HG02623 (cell line): ENCODE data around the gene DBX1.

Experiments
- ATAC-seq: cut with Tn5 transposase; IDR thresholded peaks from one replicate; pipeline ENCODE4 v1.9.1; 2021; ENCODE audit warnings: moderate library complexity; ENCODE audit not compliant: unreplicated experiment

The DBX1 gene

DNA sequence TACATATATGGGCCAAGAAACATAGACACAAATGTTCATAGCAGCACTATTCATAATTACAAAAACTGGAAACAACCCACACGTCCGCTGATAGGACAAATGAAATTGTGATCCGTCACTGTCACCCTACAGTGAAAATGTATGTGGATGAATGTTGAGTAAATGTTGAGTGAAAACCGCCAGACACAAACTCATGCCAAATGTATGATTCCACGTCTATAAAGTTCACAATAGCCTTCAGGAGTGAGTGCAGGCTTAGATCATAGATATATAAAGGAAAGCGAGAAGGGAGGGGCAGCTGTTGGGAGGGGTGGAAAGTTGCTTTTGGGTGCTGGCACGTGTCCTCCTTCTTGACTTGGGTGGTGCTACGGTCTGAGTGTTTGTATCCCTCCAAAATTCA lies 33.6 kb downstream of the DBX1 start:
- no peak for ATAC-seq

DNA sequence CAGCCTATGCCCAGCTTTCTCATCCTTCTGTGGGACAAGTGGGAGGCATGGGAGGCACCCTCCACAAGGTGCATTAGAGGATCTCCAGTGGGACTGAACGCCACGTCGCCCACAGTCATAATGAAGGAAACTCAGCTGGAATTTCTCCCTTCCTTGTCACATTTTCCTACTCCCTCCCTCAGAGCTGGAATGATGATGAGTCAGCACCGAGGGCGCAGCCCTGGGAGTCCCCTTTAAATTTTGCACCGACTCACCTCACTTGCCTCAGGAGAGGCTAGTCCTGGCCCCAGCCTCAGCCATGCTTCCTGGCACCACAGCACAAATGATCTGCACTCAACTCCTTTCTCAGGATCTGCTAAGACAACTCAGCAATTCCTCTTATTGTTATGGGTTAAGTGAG lies 34.3 kb downstream of the DBX1 start:
- no peak for ATAC-seq

DNA sequence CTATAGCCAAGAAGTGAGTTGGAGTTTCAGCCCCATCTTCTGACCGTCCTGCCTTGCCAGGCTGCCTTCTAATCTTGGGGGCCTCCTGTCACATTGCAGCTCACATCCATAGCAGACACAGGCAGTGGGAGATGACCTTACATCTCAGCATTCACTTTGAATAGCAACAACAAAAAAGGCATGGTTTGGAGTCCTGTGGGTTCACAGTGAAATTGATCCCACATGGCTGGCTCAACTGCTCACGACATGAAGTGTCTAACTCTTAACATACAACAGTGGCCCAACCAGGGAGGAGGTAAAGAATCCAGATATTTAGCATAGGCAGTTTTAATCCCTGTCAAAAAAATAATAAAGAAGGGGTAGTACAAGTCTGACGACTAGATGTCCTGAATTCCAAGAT lies 38.1 kb downstream of the DBX1 start:
- no peak for ATAC-seq

DNA sequence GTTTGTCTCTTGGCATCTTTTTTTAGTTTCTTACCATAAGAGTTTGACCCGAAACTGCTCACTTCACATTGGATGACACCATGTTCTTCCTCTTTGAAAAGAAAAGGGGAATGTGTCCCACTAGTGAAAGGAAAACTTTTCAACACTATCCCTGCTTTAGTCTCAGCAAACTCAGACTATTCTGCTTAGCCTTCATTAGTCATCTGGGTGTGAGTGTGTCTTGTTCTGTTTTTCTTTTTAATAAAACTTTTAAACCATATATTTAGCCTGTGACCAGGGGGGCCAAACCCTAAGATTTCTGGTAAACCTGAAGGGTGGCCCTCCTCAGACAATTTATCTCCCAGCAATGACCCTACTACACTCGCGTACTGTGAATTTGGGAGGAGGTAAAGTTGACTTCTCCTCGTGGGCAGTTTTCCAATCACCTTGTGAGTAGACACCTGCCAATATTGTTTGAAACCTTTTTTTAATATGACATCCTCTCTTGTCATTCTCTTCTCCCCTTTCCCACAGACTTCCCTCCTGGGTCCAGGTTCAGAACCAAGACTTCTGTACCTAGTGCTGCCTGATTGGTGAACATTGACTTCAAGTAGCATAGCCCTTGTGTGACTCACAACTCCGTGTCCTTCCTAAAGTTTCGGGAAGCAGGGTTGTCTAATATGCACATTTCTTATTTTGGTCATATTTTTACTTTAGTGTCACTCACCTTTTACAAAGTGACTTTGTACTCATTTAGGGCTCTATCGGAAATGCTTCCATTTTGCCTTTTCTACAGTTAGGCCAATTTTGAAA lies 39.9 kb downstream of the DBX1 start:
- no peak for ATAC-seq

DNA sequence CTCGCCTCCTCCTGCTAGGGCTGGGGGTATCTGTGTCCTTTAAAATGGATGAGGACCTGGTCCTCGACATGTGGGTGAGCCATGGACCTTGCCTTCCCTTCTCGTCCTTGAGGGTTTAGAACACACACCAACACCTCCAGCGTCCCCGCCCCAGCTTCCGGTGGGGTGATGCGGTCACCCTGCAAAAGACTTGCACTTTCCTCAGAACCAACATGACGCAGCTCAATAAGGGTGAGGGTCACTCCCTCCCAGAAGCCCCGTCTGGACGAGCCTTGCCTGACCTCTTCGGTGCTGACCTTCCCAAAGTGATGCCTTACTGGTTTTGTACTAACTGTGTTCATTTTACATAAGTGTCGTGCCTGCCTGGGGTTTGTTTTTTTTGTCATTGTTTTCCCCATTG lies 41.0 kb downstream of the DBX1 start:
- no peak for ATAC-seq

DNA sequence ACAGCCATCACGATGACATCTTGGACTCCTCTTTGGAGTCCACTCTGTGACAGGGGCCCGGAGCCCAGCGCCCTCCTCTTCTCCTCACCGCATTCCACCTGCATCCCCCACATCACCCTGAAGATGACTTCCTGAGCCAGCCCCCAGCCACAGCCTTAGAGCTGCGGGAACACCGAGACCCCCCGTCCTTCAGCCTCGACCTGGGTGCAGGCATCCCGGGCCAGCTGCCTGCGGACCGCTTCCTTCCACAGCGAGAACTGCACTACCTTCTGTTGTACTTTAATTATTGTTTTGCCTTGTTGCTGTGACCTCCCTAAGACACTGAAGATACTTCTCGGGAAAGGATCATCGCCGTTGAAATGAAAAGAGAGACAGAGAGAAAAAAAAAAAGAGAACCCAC lies 42.1 kb downstream of the DBX1 start:
- ATAC-seq: no peak

DNA sequence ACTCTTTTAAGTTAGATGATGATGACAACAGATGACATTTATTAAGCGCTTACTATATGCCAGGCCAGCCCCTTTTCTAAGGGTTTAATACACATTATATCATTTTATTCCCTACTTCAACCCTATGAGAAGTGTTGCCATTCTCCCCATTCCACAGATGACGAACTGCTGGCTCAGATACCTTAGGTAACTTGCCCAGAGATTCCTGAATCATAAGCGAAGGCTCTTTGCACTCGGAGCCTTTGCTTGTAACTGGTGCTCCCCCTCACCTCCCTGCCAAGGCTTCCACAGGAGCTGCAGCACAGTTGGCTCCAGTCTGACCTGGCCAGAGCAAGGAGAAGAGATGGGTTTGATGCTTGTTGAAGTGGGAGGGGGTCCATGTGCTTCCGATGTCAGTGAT lies 43.0 kb downstream of the DBX1 start:
- no peak for ATAC-seq

DNA sequence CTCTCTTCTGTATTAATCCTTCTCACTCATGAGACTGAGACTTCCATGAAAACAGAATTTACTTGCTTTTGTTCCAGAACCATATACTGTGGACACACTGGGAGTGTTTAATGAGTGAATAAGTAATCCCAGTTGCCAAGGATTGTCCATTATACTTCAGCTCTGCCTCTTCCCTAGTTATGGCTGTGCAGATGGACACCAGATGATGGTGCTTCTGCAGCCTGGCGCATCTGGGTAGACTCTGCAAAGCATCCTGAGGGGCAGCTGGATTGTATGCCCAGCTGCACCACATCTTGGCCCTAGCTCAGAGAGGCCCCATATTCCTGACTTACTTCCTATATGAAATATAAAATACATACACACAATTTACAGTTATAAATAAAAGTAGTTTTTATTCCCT lies 43.5 kb downstream of the DBX1 start:
- no peak for ATAC-seq

DNA sequence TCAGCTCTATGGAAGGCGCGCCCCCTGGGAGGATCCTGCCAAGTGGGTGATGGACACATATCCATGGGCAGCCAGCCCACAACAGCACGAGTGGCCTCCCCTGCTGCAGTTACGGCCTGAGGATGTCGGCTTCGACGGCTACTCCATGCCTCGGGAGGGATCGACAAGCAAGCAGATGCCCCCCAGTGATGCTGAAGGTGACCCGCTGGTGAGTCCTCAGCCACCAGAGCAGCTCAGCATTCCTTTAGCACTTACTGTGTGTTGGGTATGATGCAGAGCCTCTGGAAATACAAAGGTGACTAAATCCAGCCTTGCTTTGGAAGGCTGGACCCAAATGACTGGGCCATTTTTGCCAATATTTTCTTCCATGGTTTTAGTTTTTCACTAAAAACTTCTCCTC lies 45.7 kb downstream of the DBX1 start:
- no peak for ATAC-seq

DNA sequence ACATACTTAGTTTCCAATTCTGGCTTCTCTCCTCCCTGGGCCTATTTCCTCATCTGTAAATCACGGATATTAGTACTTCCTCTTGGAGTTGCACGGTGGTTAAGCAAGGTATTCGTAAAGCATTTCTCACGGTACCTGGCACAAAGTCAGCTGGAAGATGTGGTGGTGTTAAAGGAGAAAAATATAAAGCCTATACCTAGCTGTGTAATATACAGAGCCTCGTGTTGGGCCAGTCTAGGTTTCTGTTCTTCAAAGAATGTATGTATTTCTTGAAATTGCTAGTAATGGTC lies 47.2 kb downstream of the DBX1 start:
- ATAC-seq: no peak

DNA sequence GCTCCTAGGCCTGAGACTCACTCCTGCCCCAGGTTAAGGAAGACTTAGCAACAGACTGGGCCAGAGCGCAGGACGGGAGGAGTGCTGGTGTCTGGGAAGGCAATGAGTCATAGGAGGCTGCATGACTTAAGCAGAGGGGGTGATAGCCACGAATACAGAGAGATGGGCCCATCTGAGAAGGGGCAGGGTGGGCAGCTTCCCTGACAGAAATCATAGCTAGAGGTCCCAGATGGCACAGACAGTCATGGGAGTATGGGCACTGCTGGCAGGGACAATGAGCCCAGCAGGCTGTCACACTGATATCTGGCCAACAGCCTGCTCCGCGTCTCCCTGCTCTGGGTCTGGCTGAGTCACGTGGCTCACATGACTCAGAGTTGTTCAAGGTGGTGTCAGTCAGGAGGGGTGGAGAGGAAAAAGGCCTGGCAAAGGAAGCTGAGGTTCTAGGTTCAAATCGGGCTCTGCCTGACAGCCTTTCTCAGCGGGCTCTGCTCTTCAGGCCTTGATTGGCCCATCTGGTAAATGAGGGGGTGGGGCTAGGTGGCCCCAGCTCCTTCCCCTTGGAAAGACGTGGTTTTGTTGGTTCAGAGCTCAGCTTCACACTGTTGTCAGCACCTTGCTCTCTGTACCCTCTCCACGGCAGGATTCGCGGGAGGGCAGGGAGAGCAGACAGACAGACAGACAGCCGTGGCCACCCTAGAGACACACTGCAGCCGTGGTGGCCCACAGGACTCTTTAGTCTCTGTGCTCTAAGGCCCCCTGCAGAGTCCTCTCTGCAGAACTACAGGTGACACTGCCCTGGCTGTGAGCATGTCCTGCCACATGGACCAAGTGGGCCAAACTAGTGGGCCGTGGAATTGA lies 47.8 kb downstream of the DBX1 start:
- ATAC-seq: no peak

DNA sequence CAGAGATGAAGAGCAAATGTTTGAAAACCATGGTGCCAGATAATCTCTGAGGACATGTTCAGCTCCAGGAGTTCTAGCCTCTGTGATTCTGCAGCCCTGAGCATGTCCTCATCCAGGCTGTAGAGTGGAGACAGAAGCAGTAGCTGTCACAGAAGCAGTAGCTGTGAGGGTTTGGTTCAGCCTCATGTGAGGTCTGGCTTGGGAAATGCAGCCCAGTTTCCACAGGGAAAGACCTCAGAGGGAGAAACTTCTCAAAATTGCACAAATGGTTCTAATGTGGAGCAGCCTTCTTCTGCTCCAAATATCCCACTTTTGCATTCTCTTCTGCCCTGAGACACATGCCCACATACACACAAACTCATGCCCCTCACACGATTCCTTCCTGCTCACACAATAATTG lies 48.4 kb downstream of the DBX1 start:
- ATAC-seq: no peak

DNA sequence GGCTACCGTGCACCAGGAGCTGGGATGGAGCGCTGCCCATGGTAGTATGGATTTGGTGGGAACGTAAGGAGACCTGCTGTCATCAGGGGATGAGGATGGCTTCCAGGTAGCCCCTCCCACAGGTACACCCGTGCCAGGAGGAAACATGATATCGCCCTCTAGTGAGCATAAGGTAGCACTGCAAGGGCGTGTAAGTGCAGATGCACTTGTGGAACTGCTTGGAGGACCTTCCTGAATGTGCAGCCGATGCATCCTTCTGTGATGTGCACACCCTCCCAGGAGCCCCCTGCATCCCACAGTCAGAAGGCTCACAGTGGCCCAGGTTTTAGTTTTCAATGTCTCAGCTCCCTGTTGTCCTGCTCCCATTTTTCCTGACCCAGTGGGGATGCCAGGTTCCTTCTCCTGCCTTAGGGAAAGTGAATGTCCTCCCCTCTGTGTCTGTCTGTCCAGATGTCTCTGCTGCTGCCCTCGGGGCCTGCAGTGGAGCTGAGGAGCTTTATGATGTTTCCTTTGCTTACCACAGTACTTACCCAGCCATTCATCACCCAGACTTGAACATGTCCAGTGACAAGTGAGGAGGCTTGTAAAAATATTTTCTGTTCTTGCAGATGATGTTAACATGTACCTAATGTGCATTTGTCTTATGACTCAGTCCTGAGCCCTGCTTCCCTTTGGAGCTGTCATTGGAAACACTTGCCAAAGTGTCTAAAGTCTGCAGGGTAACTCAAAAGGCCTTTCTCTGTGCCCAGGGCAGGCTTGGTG lies 49.2 kb downstream of the DBX1 start:
- no peak for ATAC-seq

DNA sequence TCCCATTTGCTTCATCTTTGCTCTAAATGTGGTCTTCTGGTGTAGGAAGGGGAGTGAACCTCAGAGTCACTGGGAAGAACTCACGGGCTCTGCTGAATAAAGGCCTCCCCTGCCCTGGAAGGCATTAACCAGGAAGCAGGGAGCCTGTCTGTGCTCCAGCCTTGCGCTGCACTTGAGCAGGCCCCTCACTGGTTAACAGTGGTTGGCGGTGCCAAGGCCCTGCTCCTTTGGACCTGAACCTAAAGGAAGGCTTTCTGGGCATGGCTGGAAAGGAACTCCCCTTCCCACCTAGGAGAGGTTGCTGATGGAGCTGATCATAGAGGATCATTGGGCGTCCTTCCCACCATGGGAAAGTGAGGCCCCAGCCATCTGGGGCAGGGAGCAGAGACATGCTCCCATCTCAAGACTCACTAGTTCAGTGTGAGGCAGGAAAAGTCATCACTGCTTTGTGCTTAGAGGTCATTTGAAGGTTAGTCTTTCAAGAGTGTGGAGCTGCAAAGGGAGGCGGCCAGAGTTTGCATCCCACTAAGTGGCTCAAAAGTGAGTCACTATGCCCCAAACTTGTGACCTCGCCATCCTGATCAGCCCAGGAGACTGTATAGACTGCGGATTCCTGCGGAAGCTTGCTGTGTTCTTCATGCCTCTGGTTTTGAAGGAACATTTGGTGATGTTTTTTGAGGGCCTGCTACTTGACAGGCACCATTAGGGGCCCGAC lies 50.4 kb downstream of the DBX1 start:
- no peak for ATAC-seq
